ENCODE data around the gene CLEC6A.

The CLEC6A gene

DNA sequence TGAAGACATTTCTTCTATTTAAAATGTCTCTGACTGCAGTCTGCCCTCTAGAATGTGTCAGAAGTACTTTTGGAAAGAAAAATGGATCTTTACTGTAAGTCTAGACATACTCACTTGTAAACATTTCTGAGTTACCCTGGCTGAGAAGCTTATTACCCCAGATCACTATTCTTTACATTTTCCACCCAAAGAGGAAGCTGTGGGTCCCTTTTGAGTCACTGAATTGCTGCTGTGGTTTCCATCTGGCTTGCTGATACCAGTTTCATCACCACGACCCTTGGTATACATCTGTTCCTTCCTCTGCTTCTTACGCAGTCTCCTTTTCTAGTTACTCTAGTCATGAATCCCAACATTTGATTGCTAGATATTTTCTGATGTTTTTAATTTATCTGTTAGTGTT is 37.3 kb downstream of the CLEC6A start:
- no peak for TF ChIP-seq TAF1 (IDR thresholded peaks at IDR 0.05; ENCODE audit: borderline replicate concordance, insufficient read depth, low read length)
- no peak for TF ChIP-seq FOXP2 (optimal IDR thresholded peaks at IDR 0.05; ENCODE audit: borderline replicate concordance, extremely low read depth, extremely low read length, insufficient read depth)
- no peak for TF ChIP-seq SIN3A (IDR thresholded peaks at IDR 0.05; ENCODE audit: borderline replicate concordance, insufficient read depth, low read length)
- TF ChIP-seq POLR2AphosphoS5 (IDR thresholded peaks at IDR 0.05; ENCODE audit: low read depth, low read length), result no peak
- no peak for TF ChIP-seq REST (IDR thresholded peaks at IDR 0.05; ENCODE audit: insufficient read depth in 1 of 2, low read depth in 2 of 2, low read length in 2 of 2)

GRCh38 chr12:8499616-8500015 is 43.9 kb downstream of the CLEC6A start:
- TF ChIP-seq FOXP2 (optimal IDR thresholded peaks at IDR 0.05; ENCODE audit: borderline replicate concordance, extremely low read depth, extremely low read length, insufficient read depth), result no peak
- no peak for TF ChIP-seq SIN3A (IDR thresholded peaks at IDR 0.05; ENCODE audit: borderline replicate concordance, insufficient read depth, low read length)
- no peak for TF ChIP-seq TAF1 (IDR thresholded peaks at IDR 0.05; ENCODE audit: borderline replicate concordance, insufficient read depth, low read length)
- TF ChIP-seq REST (IDR thresholded peaks at IDR 0.05; ENCODE audit: insufficient read depth in 1 of 2, low read depth in 2 of 2, low read length in 2 of 2), result no peak
- TF ChIP-seq POLR2AphosphoS5 (IDR thresholded peaks at IDR 0.05; ENCODE audit: low read depth, low read length), result no peak

GRCh38 chr12:8501720-8502119 is 46.0 kb downstream of the CLEC6A start:
- TF ChIP-seq REST (IDR thresholded peaks at IDR 0.05; ENCODE audit: insufficient read depth in 1 of 2, low read depth in 2 of 2, low read length in 2 of 2) (no peak), SIN3A (IDR thresholded peaks at IDR 0.05; ENCODE audit: borderline replicate concordance, insufficient read depth, low read length) (no peak), FOXP2 (optimal IDR thresholded peaks at IDR 0.05; ENCODE audit: borderline replicate concordance, extremely low read depth, extremely low read length, insufficient read depth) (no peak), POLR2AphosphoS5 (IDR thresholded peaks at IDR 0.05; ENCODE audit: low read depth, low read length) (no peak), TAF1 (IDR thresholded peaks at IDR 0.05; ENCODE audit: borderline replicate concordance, insufficient read depth, low read length) (no peak)

GRCh38 chr12:8504351-8504750 is 48.6 kb downstream of the CLEC6A start:
- no peak for TF ChIP-seq FOXP2 (optimal IDR thresholded peaks at IDR 0.05; ENCODE audit: borderline replicate concordance, extremely low read depth, extremely low read length, insufficient read depth)
- TF ChIP-seq SIN3A (IDR thresholded peaks at IDR 0.05; ENCODE audit: borderline replicate concordance, insufficient read depth, low read length), result no peak
- no peak for TF ChIP-seq POLR2AphosphoS5 (IDR thresholded peaks at IDR 0.05; ENCODE audit: low read depth, low read length)
- no peak for TF ChIP-seq TAF1 (IDR thresholded peaks at IDR 0.05; ENCODE audit: borderline replicate concordance, insufficient read depth, low read length)
- no peak for TF ChIP-seq REST (IDR thresholded peaks at IDR 0.05; ENCODE audit: insufficient read depth in 1 of 2, low read depth in 2 of 2, low read length in 2 of 2)

DNA sequence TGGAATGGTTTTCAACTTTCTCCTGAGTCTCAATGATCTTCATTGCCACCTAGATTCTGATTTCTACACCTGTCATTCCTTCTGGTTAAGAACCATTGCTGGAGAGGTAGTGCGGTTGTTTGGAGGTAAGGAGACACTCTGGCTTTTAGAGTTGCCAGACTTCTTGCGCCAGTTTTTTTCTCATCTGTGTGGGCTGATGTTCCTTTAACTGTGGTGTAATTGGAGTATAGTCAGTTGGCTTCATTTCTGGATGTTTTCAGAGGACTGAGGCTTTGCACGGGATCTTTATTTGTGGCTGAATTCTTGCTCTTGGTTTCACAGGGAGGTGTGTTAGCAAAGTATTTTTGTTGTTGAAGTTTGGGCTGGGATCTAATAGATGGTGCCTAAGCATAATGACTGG is 51.8 kb downstream of the CLEC6A start:
- TF ChIP-seq TAF1 (IDR thresholded peaks at IDR 0.05; ENCODE audit: borderline replicate concordance, insufficient read depth, low read length), result no peak
- no peak for TF ChIP-seq POLR2AphosphoS5 (IDR thresholded peaks at IDR 0.05; ENCODE audit: low read depth, low read length)
- no peak for TF ChIP-seq FOXP2 (optimal IDR thresholded peaks at IDR 0.05; ENCODE audit: borderline replicate concordance, extremely low read depth, extremely low read length, insufficient read depth)
- TF ChIP-seq SIN3A (IDR thresholded peaks at IDR 0.05; ENCODE audit: borderline replicate concordance, insufficient read depth, low read length), result no peak
- no peak for TF ChIP-seq REST (IDR thresholded peaks at IDR 0.05; ENCODE audit: insufficient read depth in 1 of 2, low read depth in 2 of 2, low read length in 2 of 2)
